K562 (cell line): ENCODE results near the gene SYCP2. TPM values are rescaled to one million over a fixed set of nuclear protein-coding genes. Genes with fewer than 3 reads are reported as not detected.
"Not testable (repeated sequence)": the region's sequence is repeated elsewhere in the genome, so short reads cannot be mapped to it uniquely, and the experiment has no call there.

Source experiments
- ATAC-seq: fragments of 200-7000 bp; cut with Tn5 transposase; 3 replicates; pipeline ENCODE4 v1.9.1; 2020; ENCODE audit warnings: moderate library complexity
- BruUV-seq: library from RNA; stranded (reverse); fragments of 400-500 nt; replicated peaks from 2 replicates; lab custom pipeline; 2021; lab: Mats Ljungman, UMichigan
- CTCF ChIA-PET: fragments of 300-600 bp; formaldehyde crosslinking; extraction: SDS; loops from one replicate; lab custom pipeline; 2021; ENCODE audit warnings: low intra/inter-chr PET ratio; lab: Yijun Ruan, JAX
- POLR2A ChIA-PET: fragments of 300-600, 350-650 bp; sonication (Branson Sonifier 250); formaldehyde crosslinking; extraction: SDS; loops from one replicate; lab custom pipeline; 2021; ENCODE audit warnings: antibody characterized with exemption, inconsistent platforms; lab: Yijun Ruan, JAX
- DNase-seq, 4 experiments: peaks; one replicate each; pipeline versions ENCODE4 v3.0.0 to v3.0.0-alpha.2; 2011 to 2018; ENCODE audit warnings: low spot score in 3 of 4, mixed read lengths in 3 of 4; ENCODE audit errors: extremely low read depth in 1 of 4
- FAIRE-seq: peaks from 2 replicates; lab custom pipeline; 2011; peaks lifted over from hg19 to GRCh38; lab: Jason Lieb, UNC
- H2AFZ ChIP-seq: 2 replicates; pipeline ENCODE4 v1.6.0; 2011; ENCODE audit warnings: low read depth, low read length, control low read depth, inconsistent platforms
- H3K27ac ChIP-seq: fragments of 200-600 bp; 3 replicates; pipeline ENCODE4 v1.8.0; 2011; ENCODE audit warnings: low read depth, mild to moderate bottlenecking, control low read depth, inconsistent platforms, low read length, moderate library complexity, mixed read lengths; ENCODE audit errors: extremely low read depth
- H3K27me3 ChIP-seq, 2 experiments: fragments of 300-600 bp in 1 of 2; 2 replicates in 1 of 2; 3 replicates in 1 of 2; pipeline versions ENCODE4 v1.6.0 to v1.8.0; 2011; ENCODE audit warnings: inconsistent platforms in 2 of 2, low read length in 2 of 2, mild to moderate bottlenecking in 1 of 2, mixed read lengths in 1 of 2, moderate library complexity in 1 of 2; ENCODE audit not compliant: control insufficient read depth in 2 of 2, insufficient read depth in 2 of 2
- H3K36me3 ChIP-seq: fragments of 300-600 bp; 3 replicates; pipeline ENCODE4 v1.8.0; 2011; ENCODE audit warnings: mild to moderate bottlenecking, low read length, inconsistent platforms; ENCODE audit not compliant: control insufficient read depth, insufficient read depth
- H3K4me1 ChIP-seq, 2 experiments: fragments of 200-600 bp in 1 of 2; replicated peaks in 1 of 2; 2 replicates in 1 of 2; 3 replicates in 1 of 2; pipeline versions ENCODE4 v1.5.1 to v1.8.0; 2011; ENCODE audit warnings: inconsistent platforms in 2 of 2, low read length in 2 of 2, mild to moderate bottlenecking in 1 of 2, mixed read lengths in 1 of 2, moderate library complexity in 1 of 2; ENCODE audit not compliant: control insufficient read depth in 2 of 2, insufficient read depth in 2 of 2
- H3K4me2 ChIP-seq: 2 replicates; pipeline ENCODE4 v1.6.1; 2011; ENCODE audit warnings: low read length, control low read depth, inconsistent platforms, mixed read lengths; ENCODE audit not compliant: insufficient read depth
- H3K4me3 ChIP-seq: fragments of 200-600 bp; sonication (generic), shearing (Covaris generic); 2 replicates; pipeline ENCODE4 v1.5.1; 2016; ENCODE audit warnings: control low read depth, inconsistent platforms
- H3K79me2 ChIP-seq: fragments of 200-600 bp; 3 replicates; pipeline ENCODE4 v1.8.0; 2011; ENCODE audit warnings: low read length, inconsistent platforms; ENCODE audit not compliant: control insufficient read depth, insufficient read depth
- H3K9ac ChIP-seq, 2 experiments: 2 replicates each; pipeline versions ENCODE4 v1.6.0 to v1.6.1; 2011; ENCODE audit warnings: low read depth in 2 of 2, low read length in 2 of 2, control low read depth in 1 of 2, inconsistent platforms in 1 of 2, mild to moderate bottlenecking in 1 of 2, mixed read lengths in 1 of 2; ENCODE audit not compliant: insufficient read depth in 1 of 2
- H3K9me1 ChIP-seq: one replicate; pipeline ENCODE4 v1.6.0; 2011; ENCODE audit warnings: inconsistent platforms, mild to moderate bottlenecking, low read length, moderate library complexity; ENCODE audit not compliant: control insufficient read depth, insufficient read depth
- H3K9me3 ChIP-seq: replicated peaks from 2 replicates; pipeline ENCODE4 v1.5.1; 2011; ENCODE audit warnings: low read depth, low read length, inconsistent platforms; ENCODE audit not compliant: control insufficient read depth, insufficient read depth
- H4K20me1 ChIP-seq: replicated peaks from 2 replicates; pipeline ENCODE4 v1.6.1; 2011; ENCODE audit warnings: low read length, inconsistent platforms, mixed read lengths; ENCODE audit not compliant: control insufficient read depth, insufficient read depth
- ARID3B ChIP-seq: fragments of 250-450 bp; sonication (Bioruptor Pico); IDR thresholded peaks from 2 replicates; pipeline ENCODE4 v1.4.0; 2020; ENCODE audit warnings: borderline replicate concordance
- C11orf30 ChIP-seq: fragments of 450-650 bp; IDR thresholded peaks from 2 replicates; pipeline ENCODE4 v1.6.1; 2016; ENCODE audit warnings: low read depth, mild to moderate bottlenecking
- ELF4 ChIP-seq: fragments of 450-650 bp; formaldehyde crosslinking; IDR thresholded peaks from 2 replicates; pipeline ENCODE4 v1.4.0; 2022; ENCODE audit warnings: missing genetic modification characterization
- ESRRB ChIP-seq: fragments of 250-450 bp; sonication (Bioruptor Pico); IDR thresholded peaks from 2 replicates; pipeline ENCODE4 v1.5.0; 2020; ENCODE audit warnings: mild to moderate bottlenecking, moderate library complexity, borderline replicate concordance
- GABPB1 ChIP-seq: sonication (generic); formaldehyde crosslinking; IDR thresholded peaks from 2 replicates; pipeline ENCODE4 v1.8.0; 2022; ENCODE audit warnings: mild to moderate bottlenecking, missing genetic modification reagents
- MAFF ChIP-seq: IDR thresholded peaks from 2 replicates; pipeline ENCODE4 v1.6.1; 2012; ENCODE audit warnings: low read length, improper control_type of control experiment
- MAFG ChIP-seq: fragments of 450-650 bp; conservative IDR thresholded peaks from 2 replicates; pipeline ENCODE4 v1.6.1; 2016; ENCODE audit warnings: missing genetic modification characterization, missing compliant biosample characterization
- MAFK ChIP-seq: IDR thresholded peaks from 2 replicates; pipeline ENCODE4 v1.6.1; 2011; ENCODE audit warnings: low read length, improper control_type of control experiment
- PHB ChIP-seq: fragments of 250-450 bp; sonication (Bioruptor Pico); IDR thresholded peaks from 2 replicates; pipeline ENCODE4 v1.5.0; 2021
- POLR2AphosphoS2 ChIP-seq: IDR thresholded peaks from 2 replicates; pipeline ENCODE4 v1.6.1; 2012; ENCODE audit warnings: low read length, improper control_type of control experiment
- POLR3A ChIP-seq: IDR thresholded peaks from 2 replicates; pipeline ENCODE4 v1.6.1; 2011; ENCODE audit warnings: borderline replicate concordance, mild to moderate bottlenecking, moderate library complexity; ENCODE audit not compliant: insufficient read length, insufficient read depth; ENCODE audit errors: extremely low read depth
- SMAD4 ChIP-seq: fragments of 250-450 bp; sonication (Bioruptor Pico); conservative IDR thresholded peaks from 2 replicates; pipeline ENCODE4 v1.8.0; 2021; ENCODE audit warnings: inconsistent platforms, mild to moderate bottlenecking, moderate library complexity
- SMARCA4 ChIP-seq: fragments of 450-650 bp; IDR thresholded peaks from 2 replicates; pipeline ENCODE4 v1.6.1; 2016
- TBP ChIP-seq: optimal IDR thresholded peaks from 2 replicates; pipeline ENCODE3; 2011; ENCODE audit warnings: low read depth, low read length, improper control_type of control experiment
- TEAD1 ChIP-seq, 2 experiments: fragments of 450-650 bp in 1 of 2; sonication (generic) in 1 of 2; formaldehyde crosslinking; IDR thresholded peaks; 2 replicates each; pipeline versions ENCODE4 v1.4.0 to v1.8.0; 2020 to 2022; ENCODE audit warnings: mild to moderate bottlenecking in 2 of 2, missing genetic modification reagents in 1 of 2
- ZNF316 ChIP-seq: fragments of 450-650 bp; IDR thresholded peaks from 2 replicates; pipeline ENCODE4 v1.6.1; 2016
- ZNF384 ChIP-seq: IDR thresholded peaks from 2 replicates; pipeline ENCODE4 v1.6.1; 2012; ENCODE audit warnings: low read depth, low read length, improper control_type of control experiment
- ZNF445 ChIP-seq: fragments of 250-450 bp; sonication (Bioruptor Pico); IDR thresholded peaks from 2 replicates; pipeline ENCODE4 v1.4.0; 2020; ENCODE audit warnings: low read depth, mild to moderate bottlenecking, moderate library complexity
- ZNF707 ChIP-seq: fragments of 250-450 bp; sonication (Bioruptor Pico); conservative IDR thresholded peaks from 2 replicates; pipeline ENCODE4 v1.8.0; 2022; ENCODE audit warnings: inconsistent platforms, mild to moderate bottlenecking, moderate library complexity
- WGBS: fragments of 100-300 bp; shearing (Covaris generic); methylation state at CpG from one replicate; pipeline ENCODE4 v1.1.6; 2016; ENCODE audit warnings: low coverage, mixed read lengths; ENCODE audit not compliant: insufficient coverage; ENCODE audit errors: missing lambda C conversion rate; 5-methylcytosine and 5-hydroxymethylcytosine counted together
- in situ Hi-C: fragments of 300-500 bp; cut with MboI; formaldehyde crosslinking; loops from 4 replicates; pipeline ENCODE4 v1.15.0; 2018; ENCODE audit warnings: inconsistent platforms, mixed read lengths
- intact Hi-C: fragments of 100-400 bp; cut with micrococcal nuclease; formaldehyde crosslinking; loops from 2 replicates; pipeline ENCODE4 v1.14.2; 2022
- polyA plus RNA-seq, 8 experiments: library from polyadenylated mRNA; depleted of rRNA in 4 of 8; stranded (reverse) in 5 of 8; unstranded in 3 of 8; fragments of >200 nt; fragmentation: Nextera tagmentation in 2 of 8; fragmentation: Illumina TruSeq in 1 of 8; extraction: Ambion mirVana in 2 of 8; extraction: Trizol in 1 of 8; gene quantifications; 2 replicates each; pipeline versions ENCODE4 v1.2.1 to v1.2.3, GENCODE V29; 2011 to 2014; ENCODE audit warnings: inconsistent platforms in 1 of 8, missing spikeins in 1 of 8
- total RNA-seq, 7 experiments: library from RNA; depleted of rRNA in 6 of 7; stranded (reverse); fragments of >200 nt in 6 of 7; fragmentation: Illumina TruSeq in 2 of 7; extraction: Trizol in 2 of 7; gene quantifications; 2 replicates each; pipeline versions ENCODE4 v1.2.1 to v1.2.3, GENCODE V29; 2011 to 2021; ENCODE audit warnings: low replicate concordance in 1 of 7

SYCP2 gene
- total and polyA plus RNA-seq, 9 of the 15 experiments (the other 6 are each of a cell fraction or from before 2014, with no cell fraction given), result 0.24 to 1.6 (median 0.67) TPM

GRCh38 chr20:59890035-59890434 lies 43.4 kb downstream of the SYCP2 start:
- H3K4me3 ChIP-seq, H3K4me2 ChIP-seq, POLR2A ChIA-PET, BruUV-seq, H3K36me3 ChIP-seq, ATAC-seq, in situ Hi-C loops, H3K9me1 ChIP-seq, H4K20me1 ChIP-seq, H2AFZ ChIP-seq, H3K27me3 ChIP-seq, intact Hi-C loops, CTCF ChIA-PET, H3K27ac ChIP-seq, H3K4me1 ChIP-seq, FAIRE-seq, H3K9ac ChIP-seq, H3K79me2 ChIP-seq, DNase-seq, H3K9me3 ChIP-seq: not testable (repeated sequence)
- 0% methylated on average over 2 of the region's 2 CpGs for WGBS

- CTCF ChIA-PET, result no interaction called here
Measured at GRCh38 chr20:59888050-59888449, 45.4 kb downstream of the SYCP2 start.

More at GRCh38 chr20:59888050-59888449, 45.4 kb downstream of the SYCP2 start:
- ATAC-seq (no peak), DNase-seq (no peak), FAIRE-seq (no peak)
- 0% methylated on average over 1 of the region's 1 CpG for WGBS
- no peak for TF ChIP-seq POLR2AphosphoS2
- TF ChIP-seq ESRRB (CRISPR knock-in tag), result no peak
- TF ChIP-seq TBP, result no peak
- TF ChIP-seq ELF4 (CRISPR knock-in tag), result no peak
- TF ChIP-seq ZNF316, result peak; percentile 93
- TF ChIP-seq SMAD4 (CRISPR knock-in tag), result no peak
- no peak for TF ChIP-seq POLR3A
- TF ChIP-seq MAFK, result peak; percentile 81
- TF ChIP-seq ZNF384, result no peak
- TF ChIP-seq MAFG (tag), result peak; percentile 76
- no peak for TF ChIP-seq ZNF445
- TF ChIP-seq GABPB1 (CRISPR knock-in tag), result no peak
- TF ChIP-seq TEAD1 (CRISPR knock-in tag; IDR thresholded peaks at IDR 0.05), result no peak
- no peak for TF ChIP-seq PHB (CRISPR knock-in tag)
- no peak for TF ChIP-seq ARID3B (CRISPR knock-in tag)
- TF ChIP-seq MAFF, result peak; percentile 84
- peak; percentile 84 for TF ChIP-seq C11orf30
- TF ChIP-seq SMARCA4, result no peak
- TF ChIP-seq ZNF707 (CRISPR knock-in tag), result no peak
- Histone ChIP-seq H3K27ac (no peak overlapping the region), H3K4me2 (no peak overlapping the region), H4K20me1 (no peaks in the 10 kb centered on the region), H3K9me1 (no peaks in the 10 kb centered on the region), H3K27me3 (no peaks in the 10 kb centered on the region), H3K4me1 (no peaks in the 10 kb centered on the region), H2AFZ (no peak overlapping the region), H3K79me2 (no peaks in the 10 kb centered on the region), H3K9ac (no peak overlapping the region), H3K9me3 (no peaks in the 10 kb centered on the region), H3K36me3 (no peaks in the 10 kb centered on the region), H3K4me3 (no peak overlapping the region)
- BruUV-seq, result no TSS peak
- intact Hi-C loops, result no loop called here
- POLR2A ChIA-PET, result no interaction called here
- in situ Hi-C loops, result no loop called here
